ENCODE measurements around the gene SVOP. TPM values are rescaled to one million over a fixed set of nuclear protein-coding genes. Genes with fewer than 3 reads are reported as not detected.

SVOP gene
- total and polyA plus RNA-seq, 2 of the 8 experiments (the other 6 are each of a cell fraction or from before 2014, with no cell fraction given): 0.06 TPM; not detected in 1

- no peak overlapping the region for H3K4ac ChIP-seq (replicated peaks; ENCODE audit: insufficient read length, low read depth, low read length)
- no peak overlapping the region for H3K9ac ChIP-seq (replicated peaks in 1 of 4; ENCODE audit: extremely low read depth in 1 of 4, low read depth in 3 of 4, low read length in 3 of 4)
- H4K91ac ChIP-seq (replicated peaks; ENCODE audit: insufficient read length, low read length): no peak overlapping the region
- no peaks in the 10 kb centered on the region for H3K9me3 ChIP-seq (ENCODE audit: insufficient read depth in 2 of 2, low read depth in 1 of 2, low read length in 1 of 2)
- no peaks in the 10 kb centered on the region for H3K27me3 ChIP-seq (replicated peaks in 1 of 4; ENCODE audit: control insufficient read depth in 3 of 4, extremely low read depth in 1 of 4, insufficient read depth in 3 of 4, low read length in 3 of 4)
- H2BK15ac ChIP-seq (ENCODE audit: low read length): no peak overlapping the region
- TF ChIP-seq RAD21 (IDR thresholded peaks at IDR 0.05 in 1 of 2, conservative IDR thresholded peaks at IDR 0.05 in 1 of 2; ENCODE audit: low read depth in 2 of 2, low read length in 2 of 2) (no peak), CTBP2 (IDR thresholded peaks at IDR 0.05; ENCODE audit: borderline replicate concordance, insufficient read depth, insufficient read length, low read length) (no peak), JUN (IDR thresholded peaks at IDR 0.05; ENCODE audit: low read depth, low read length) (no peak), GABPA (IDR thresholded peaks at IDR 0.05; ENCODE audit: borderline replicate concordance, insufficient read depth, low read length) (no peak), SRF (IDR thresholded peaks at IDR 0.05; ENCODE audit: low read depth, low read length) (no peak), MAFK (IDR thresholded peaks at IDR 0.05; ENCODE audit: low read depth, low read length) (no peak), FOSL1 (IDR thresholded peaks at IDR 0.05; ENCODE audit: insufficient read depth, low read depth, low read length) (no peak), CEBPB (IDR thresholded peaks at IDR 0.05; ENCODE audit: low read depth, low read length) (no peak), YY1 (IDR thresholded peaks at IDR 0.05; ENCODE audit: low read depth, low read length) (no peak)
- FAIRE-seq (no peak), DNase-seq (ENCODE audit: low read depth in 1 of 2, low spot score in 2 of 2) (no peak)
- no peak overlapping the region for H3K18ac ChIP-seq (ENCODE audit: extremely low read depth, low read length)
- no peak overlapping the region for H3K56ac ChIP-seq (replicated peaks; ENCODE audit: insufficient read length, low read depth, low read length)
- no peak overlapping the region for H2AK5ac ChIP-seq (ENCODE audit: low read depth, low read length)
- H3K27ac ChIP-seq (ENCODE audit: low read depth, low read length): no peak overlapping the region
- no peak overlapping the region for H2BK12ac ChIP-seq (ENCODE audit: low read depth, low read length)
- POLR2A ChIA-PET (ENCODE audit: partially characterized antibody): no interaction called here
- H3K14ac ChIP-seq (ENCODE audit: insufficient read length): no peak overlapping the region
- CTCF ChIA-PET (ENCODE audit: partially characterized antibody): interaction anchor here (0.6 to 2.6 kb wide), 3 partner anchors 8 to 211 kb away, joined by 3 to 25 read pairs (median 6); no protein-coding TSS in a partner anchor
- no peak overlapping the region for H2BK20ac ChIP-seq (ENCODE audit: low read length)
- H3K79me2 ChIP-seq (ENCODE audit: control insufficient read depth in 1 of 2, insufficient read depth in 2 of 2, low read length in 2 of 2): no peaks in the 10 kb centered on the region
- H3K4me1 ChIP-seq (replicated peaks in 1 of 4; ENCODE audit: control insufficient read depth in 3 of 4, insufficient read depth in 4 of 4, low read length in 3 of 4): peaks cover 0 to 5% (median 4%) of the 10 kb centered on the region in 4 experiments; a peak in 4 of 7 replicates
- no peak overlapping the region for H4K5ac ChIP-seq (ENCODE audit: insufficient read length, low read depth, low read length)
- H4K20me1 ChIP-seq (replicated peaks in 1 of 2; ENCODE audit: control insufficient read depth in 1 of 2, insufficient read depth in 2 of 2, low read length in 2 of 2): no peaks in the 10 kb centered on the region
- H2BK5ac ChIP-seq (ENCODE audit: low read depth, low read length): no peak overlapping the region
- H3K4me2 ChIP-seq (ENCODE audit: insufficient read depth in 1 of 2, low read depth in 2 of 2, low read length in 2 of 2): no peak overlapping the region
- H3K4me3 ChIP-seq (ENCODE audit: extremely low read depth in 1 of 4, insufficient read depth in 2 of 4, low read depth in 3 of 4, low read length in 4 of 4): no peak overlapping the region
- H4K8ac ChIP-seq (ENCODE audit: extremely low read depth, insufficient read depth, low read length): no peak overlapping the region
- H3K23me2 ChIP-seq (ENCODE audit: low read depth, low read length): no peaks in the 10 kb centered on the region; the same call in 1 of the 2 replicates
- no peak overlapping the region for H2BK120ac ChIP-seq (replicated peaks; ENCODE audit: low read depth, low read length)
- no peak overlapping the region for H3K23ac ChIP-seq (ENCODE audit: insufficient read length)
- H3K36me3 ChIP-seq (ENCODE audit: control insufficient read depth in 2 of 4, insufficient read depth in 4 of 4, low read length in 3 of 4): no peaks in the 10 kb centered on the region
- no peaks in the 10 kb centered on the region for H3K79me1 ChIP-seq (ENCODE audit: low read depth, low read length)
- no peak overlapping the region for H2AFZ ChIP-seq (ENCODE audit: low read length)
- 60% methylated on average over 1 of the region's 1 CpG; no CpG with 5 or more reads in 1 of the 2 experiments for WGBS, 2 experiments (ENCODE audit: extremely low coverage in 1 of 2, insufficient coverage in 1 of 2, insufficient read length in 1 of 2, insufficient replicate concordance in 2 of 2, low coverage in 1 of 2, low lambda C conversion rate in 2 of 2, missing lambda C conversion rate in 1 of 2)
Observed at GRCh38 chr12:108875280-108875679, 145.6 kb downstream of the SVOP start.
